GM08714 (cell line): Measurements from ENCODE around the gene UNC5A.

Experiments
- H3K4me3 ChIP-seq: fragments of 200-500 bp; sonication (Bioruptor generic); 2 replicates; pipeline ENCODE4 v1.5.1; 2014; ENCODE audit warnings: mild to moderate bottlenecking, low read length, inconsistent platforms
- ZNF274 ChIP-seq: IDR thresholded peaks from 2 replicates; pipeline ENCODE4 v1.6.1; 2012; ENCODE audit warnings: mild to moderate bottlenecking, low read depth, low read length

The UNC5A gene

GRCh38 chr5:176829320-176829719 is 19.0 kb downstream of the UNC5A start:
- H3K4me3 ChIP-seq, result no peak overlapping the region
- TF ChIP-seq ZNF274, result no peak

DNA sequence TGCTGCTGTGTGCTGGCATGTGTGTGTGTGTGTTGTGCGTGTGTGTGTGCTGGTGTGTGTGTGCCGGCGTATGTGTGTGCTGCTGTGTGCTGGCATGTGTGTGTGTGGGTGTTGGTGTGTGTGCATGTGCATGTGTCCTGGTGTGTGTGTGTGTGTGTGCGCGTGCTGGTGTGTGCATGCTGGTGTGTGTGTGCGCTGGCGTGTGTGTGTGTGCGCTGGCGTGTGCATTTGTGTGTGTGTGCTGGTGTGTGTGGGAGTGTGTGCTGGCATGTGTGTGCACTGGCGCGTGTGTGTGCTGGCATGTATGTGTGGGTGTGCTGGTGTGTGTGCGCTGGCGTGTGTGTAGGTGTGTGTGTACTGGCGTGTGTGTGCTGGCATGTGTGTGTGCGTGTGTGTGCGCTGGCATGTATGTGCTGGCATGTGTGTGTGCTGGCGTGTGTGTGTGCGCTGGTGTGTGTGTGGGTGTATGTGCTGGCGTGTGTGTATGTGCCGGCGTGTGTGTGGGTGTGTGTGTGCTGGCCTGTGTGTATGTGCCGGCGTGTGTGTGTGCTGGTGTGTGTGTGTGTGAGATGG is 20.1 kb downstream of the UNC5A start:
- no peak overlapping the region for H3K4me3 ChIP-seq
- TF ChIP-seq ZNF274, result no peak

- H3K4me3 ChIP-seq, result no peak overlapping the region
- TF ChIP-seq ZNF274, result no peak
These were observed 20.6 kb downstream of the UNC5A start for GRCh38 chr5:176830995-176831423.

GRCh38 chr5:176831425-176831824 is 21.1 kb downstream of the UNC5A start:
- no peak overlapping the region for H3K4me3 ChIP-seq
- TF ChIP-seq ZNF274, result no peak

DNA sequence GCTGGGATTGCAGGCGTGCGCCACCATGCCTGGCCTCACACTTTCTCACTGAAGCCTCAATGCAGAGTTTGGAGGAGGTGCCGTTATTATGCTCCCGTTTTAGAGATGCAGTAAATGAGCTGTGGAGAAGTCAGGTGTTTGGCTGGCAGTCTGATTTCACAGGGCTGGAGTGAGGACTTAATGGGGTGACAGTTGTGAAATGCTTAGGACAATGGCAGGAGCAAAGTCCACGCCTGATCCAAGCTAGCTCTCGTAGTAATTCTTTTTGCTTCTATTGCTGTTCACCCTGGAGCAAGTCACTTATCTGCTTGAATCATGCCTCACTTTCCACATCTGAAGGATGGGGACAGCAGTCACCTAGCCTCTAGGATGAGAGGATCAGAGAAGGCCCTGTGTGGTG is 21.8 kb downstream of the UNC5A start:
- no peak for TF ChIP-seq ZNF274
- H3K4me3 ChIP-seq, result no peak overlapping the region

- no peak for TF ChIP-seq ZNF274
- no peak overlapping the region for H3K4me3 ChIP-seq
These were observed 22.9 kb downstream of the UNC5A start for GRCh38 chr5:176833286-176833685.

- no peak for TF ChIP-seq ZNF274
- no peak overlapping the region for H3K4me3 ChIP-seq
These were observed 25.6 kb downstream of the UNC5A start for GRCh38 chr5:176835918-176836317.

- TF ChIP-seq ZNF274, result no peak
- no peak overlapping the region for H3K4me3 ChIP-seq
These were observed 26.7 kb downstream of the UNC5A start for GRCh38 chr5:176836811-176837706.

DNA sequence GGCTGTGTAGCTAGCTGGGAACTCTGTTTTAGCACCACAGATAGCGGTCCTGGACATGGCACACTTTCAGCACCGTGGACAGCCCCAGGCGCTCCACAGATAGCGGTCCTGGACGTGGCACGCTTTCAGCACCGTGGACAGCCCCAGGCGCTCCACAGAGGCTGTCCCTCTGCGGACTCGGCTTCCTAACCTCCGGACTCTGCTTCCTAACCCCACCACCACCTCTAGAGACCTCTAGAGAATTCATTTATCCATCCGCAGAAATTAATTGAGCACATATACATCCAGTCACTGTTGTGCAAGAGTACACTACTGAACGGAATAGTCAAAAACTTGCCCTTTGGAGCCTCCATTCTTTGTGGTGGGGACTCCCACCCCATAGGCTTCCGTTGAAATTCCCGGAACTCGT is 27.4 kb downstream of the UNC5A start:
- H3K4me3 ChIP-seq, result no peak overlapping the region
- no peak for TF ChIP-seq ZNF274

- H3K4me3 ChIP-seq, result no peak overlapping the region
- TF ChIP-seq ZNF274, result no peak
These were observed 33.3 kb downstream of the UNC5A start for GRCh38 chr5:176843673-176844072.

GRCh38 chr5:176844281-176844680 is 33.9 kb downstream of the UNC5A start:
- H3K4me3 ChIP-seq, result no peak overlapping the region
- no peak for TF ChIP-seq ZNF274

DNA sequence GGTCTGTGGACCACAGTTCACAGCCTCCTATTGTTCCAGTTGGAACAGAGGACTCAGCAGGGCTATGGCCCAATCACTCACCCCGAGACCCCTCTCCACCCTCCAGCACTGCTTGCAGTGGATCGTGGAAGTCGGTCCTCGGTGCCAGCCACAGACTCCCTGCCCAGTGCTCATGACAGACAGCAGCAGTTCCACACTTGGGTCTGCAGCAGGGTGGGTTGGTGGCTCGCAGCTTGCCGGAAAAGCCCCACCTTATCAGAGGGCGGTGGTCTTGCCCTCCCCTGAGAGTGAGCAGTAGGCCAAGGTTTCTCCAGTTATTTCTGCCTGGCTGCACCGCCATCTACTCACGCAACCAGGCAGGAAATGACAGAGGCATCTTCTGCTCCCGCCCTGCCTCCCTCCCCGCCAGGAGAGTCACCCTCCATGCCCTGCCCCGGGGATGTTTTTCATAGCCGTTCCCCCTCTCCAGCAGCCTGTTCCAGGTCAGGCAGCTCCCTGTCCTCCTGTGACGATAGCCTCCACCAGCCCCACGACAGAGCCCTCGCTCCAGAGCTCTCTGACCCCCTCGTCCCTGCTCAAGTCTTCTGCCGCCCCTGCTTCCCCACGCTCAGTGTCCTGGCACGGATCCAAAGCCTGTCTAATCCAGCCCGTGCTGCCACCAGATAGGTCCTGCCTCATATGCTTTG is 34.5 kb downstream of the UNC5A start:
- no peak for TF ChIP-seq ZNF274
- no peak overlapping the region for H3K4me3 ChIP-seq

DNA sequence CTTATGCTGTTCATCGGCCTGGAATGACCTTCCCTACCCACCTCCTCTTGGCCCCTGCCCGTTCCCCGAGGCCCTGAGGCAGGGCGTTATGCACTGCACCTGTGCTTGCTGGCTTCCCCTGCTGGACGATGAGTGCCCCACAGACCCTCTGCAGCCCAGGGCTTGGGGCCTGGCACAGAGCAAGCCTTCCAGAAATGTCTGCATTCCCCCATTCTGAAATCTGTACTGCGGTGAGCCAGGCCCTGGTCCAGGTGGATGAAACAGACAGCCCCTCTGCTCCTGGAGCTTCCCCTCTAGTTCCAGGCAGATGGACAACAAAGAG is 35.0 kb downstream of the UNC5A start:
- TF ChIP-seq ZNF274, result no peak
- H3K4me3 ChIP-seq, result no peak overlapping the region

DNA sequence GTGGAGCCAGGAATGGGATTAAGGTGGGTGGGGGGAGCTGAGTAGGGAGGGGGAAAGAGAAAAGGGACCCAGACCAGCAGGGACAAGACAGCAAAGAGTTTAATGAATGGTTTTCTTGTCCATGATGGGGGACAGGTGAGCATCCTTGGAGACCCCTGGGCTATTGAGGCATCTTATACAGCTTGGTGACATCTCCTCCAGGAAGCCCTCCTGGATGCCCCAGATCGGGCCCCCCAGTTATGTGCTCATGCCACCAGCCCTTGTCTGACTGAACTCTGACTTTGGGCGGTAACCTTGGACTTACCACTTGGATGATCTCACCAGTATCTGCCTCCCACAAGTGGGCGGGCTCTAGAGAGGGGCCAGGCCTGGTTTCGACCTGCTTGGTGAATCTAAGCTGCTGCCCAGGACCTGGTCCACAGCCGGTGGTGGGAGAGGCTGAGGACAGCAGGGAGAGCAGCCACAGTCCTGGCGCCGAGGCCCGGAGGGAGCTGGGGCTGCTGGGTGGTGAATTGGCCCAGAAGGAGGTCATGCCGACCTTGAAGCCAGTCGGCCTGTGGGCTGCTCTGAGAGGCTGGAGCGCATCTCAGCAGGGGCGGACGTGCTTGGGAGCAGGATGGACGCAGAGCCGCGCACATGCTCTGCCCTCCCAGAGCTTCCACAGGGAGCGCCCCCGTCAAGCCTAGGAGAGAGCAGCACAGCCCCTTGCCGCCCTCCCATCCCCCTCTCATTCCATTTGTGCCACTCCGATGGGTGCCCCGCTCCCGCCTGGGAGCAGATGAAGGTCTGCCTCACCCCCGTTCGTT is 36.2 kb downstream of the UNC5A start:
- TF ChIP-seq ZNF274, result no peak
- H3K4me3 ChIP-seq, result no peak overlapping the region
